ENCODE results near the gene KDM1A. TPM values are rescaled to one million over a fixed set of nuclear protein-coding genes. Genes with fewer than 3 reads are reported as not detected.

The KDM1A gene
- total and polyA plus RNA-seq, 4 donors = 7.4 to 46.7 (median 21.5) TPM

DNA sequence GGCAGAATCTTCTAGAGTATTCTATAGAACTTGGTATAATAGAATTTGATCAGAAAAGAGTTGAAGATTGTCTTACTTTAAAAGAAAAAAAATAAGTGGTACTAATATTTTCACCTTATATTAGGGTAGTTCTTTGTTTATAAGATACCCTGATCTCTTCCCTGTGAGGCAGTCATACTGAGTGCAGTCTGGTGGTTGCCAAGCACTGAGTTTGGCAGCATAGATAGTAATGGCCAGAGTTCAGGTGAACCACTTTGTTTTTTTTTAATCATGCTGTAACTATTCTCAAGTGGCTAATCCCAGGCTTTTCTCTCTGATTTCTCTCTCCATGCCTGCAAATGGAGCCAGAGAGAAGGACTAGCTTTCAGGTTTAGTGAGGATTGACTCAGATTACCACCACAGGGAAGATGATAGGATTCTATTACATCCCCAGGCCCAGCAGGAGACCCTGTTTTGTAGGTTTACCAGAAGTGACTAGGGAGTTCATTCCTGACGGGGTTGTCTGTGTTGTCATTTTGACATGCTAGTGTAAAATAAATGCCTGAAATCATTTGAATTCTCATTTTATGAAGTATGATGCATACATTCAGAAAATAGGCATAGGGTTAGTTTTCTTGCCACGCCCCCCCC lies 16.7 kb downstream of the KDM1A start:
- Histone ChIP-seq H3K27ac (ENCODE audit: low read depth in 1 of 2, low read length in 2 of 2) (no peak overlapping the region), H3K27me3 (ENCODE audit: control insufficient read depth in 4 of 4, insufficient read depth in 4 of 4, low read length in 3 of 4) (no peaks in the 10 kb centered on the region), H3K36me3 (ENCODE audit: control insufficient read depth in 4 of 4, insufficient read depth in 3 of 4, low read depth in 1 of 4, low read length in 3 of 4) (no peaks in the 10 kb centered on the region), H3K9ac (ENCODE audit: low read depth in 1 of 2, low read length in 2 of 2) (no peak overlapping the region), H3K4me1 (ENCODE audit: control insufficient read depth in 4 of 4, insufficient read depth in 4 of 4, low read length in 3 of 4) (peaks cover 0 to 2% (median 0%) of the 10 kb centered on the region in 4 donors), H3K9me3 (ENCODE audit: control insufficient read depth in 4 of 4, low read length in 3 of 4) (no peaks in the 10 kb centered on the region), H3K4me3 (ENCODE audit: low read depth in 1 of 3, low read length in 3 of 3) (no peak overlapping the region)
- TF ChIP-seq SP1 (IDR thresholded peaks at IDR 0.05) (no peak), JUND (IDR thresholded peaks at IDR 0.05) (no peak), HNF4G (IDR thresholded peaks at IDR 0.05) (no peak), EGR1 (IDR thresholded peaks at IDR 0.05; ENCODE audit: low read depth in 2 of 2) (no peak), RXRA (IDR thresholded peaks at IDR 0.05) (no peak), MAX (IDR thresholded peaks at IDR 0.05) (no peak), YY1 (IDR thresholded peaks at IDR 0.05) (no peak), GABPA (IDR thresholded peaks at IDR 0.05 in 1 of 2, conservative IDR thresholded peaks at IDR 0.05 in 1 of 2) (no peak), RAD21 (IDR thresholded peaks at IDR 0.05) (no peak), FOXA2 (IDR thresholded peaks at IDR 0.05) (no peak), TAF1 (conservative IDR thresholded peaks at IDR 0.05) (no peak), HNF4A (conservative IDR thresholded peaks at IDR 0.05) (no peak)
- TF ChIP-seq, protein P1, sequence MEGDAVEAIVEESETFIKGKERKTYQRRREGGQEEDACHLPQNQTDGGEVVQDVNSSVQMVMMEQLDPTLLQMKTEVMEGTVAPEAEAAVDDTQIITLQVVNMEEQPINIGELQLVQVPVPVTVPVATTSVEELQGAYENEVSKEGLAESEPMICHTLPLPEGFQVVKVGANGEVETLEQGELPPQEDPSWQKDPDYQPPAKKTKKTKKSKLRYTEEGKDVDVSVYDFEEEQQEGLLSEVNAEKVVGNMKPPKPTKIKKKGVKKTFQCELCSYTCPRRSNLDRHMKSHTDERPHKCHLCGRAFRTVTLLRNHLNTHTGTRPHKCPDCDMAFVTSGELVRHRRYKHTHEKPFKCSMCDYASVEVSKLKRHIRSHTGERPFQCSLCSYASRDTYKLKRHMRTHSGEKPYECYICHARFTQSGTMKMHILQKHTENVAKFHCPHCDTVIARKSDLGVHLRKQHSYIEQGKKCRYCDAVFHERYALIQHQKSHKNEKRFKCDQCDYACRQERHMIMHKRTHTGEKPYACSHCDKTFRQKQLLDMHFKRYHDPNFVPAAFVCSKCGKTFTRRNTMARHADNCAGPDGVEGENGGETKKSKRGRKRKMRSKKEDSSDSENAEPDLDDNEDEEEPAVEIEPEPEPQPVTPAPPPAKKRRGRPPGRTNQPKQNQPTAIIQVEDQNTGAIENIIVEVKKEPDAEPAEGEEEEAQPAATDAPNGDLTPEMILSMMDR (IDR thresholded peaks at IDR 0.05; ENCODE audit: low read depth, low read length, missing input control) = no peak
- TF ChIP-seq, protein P2, sequence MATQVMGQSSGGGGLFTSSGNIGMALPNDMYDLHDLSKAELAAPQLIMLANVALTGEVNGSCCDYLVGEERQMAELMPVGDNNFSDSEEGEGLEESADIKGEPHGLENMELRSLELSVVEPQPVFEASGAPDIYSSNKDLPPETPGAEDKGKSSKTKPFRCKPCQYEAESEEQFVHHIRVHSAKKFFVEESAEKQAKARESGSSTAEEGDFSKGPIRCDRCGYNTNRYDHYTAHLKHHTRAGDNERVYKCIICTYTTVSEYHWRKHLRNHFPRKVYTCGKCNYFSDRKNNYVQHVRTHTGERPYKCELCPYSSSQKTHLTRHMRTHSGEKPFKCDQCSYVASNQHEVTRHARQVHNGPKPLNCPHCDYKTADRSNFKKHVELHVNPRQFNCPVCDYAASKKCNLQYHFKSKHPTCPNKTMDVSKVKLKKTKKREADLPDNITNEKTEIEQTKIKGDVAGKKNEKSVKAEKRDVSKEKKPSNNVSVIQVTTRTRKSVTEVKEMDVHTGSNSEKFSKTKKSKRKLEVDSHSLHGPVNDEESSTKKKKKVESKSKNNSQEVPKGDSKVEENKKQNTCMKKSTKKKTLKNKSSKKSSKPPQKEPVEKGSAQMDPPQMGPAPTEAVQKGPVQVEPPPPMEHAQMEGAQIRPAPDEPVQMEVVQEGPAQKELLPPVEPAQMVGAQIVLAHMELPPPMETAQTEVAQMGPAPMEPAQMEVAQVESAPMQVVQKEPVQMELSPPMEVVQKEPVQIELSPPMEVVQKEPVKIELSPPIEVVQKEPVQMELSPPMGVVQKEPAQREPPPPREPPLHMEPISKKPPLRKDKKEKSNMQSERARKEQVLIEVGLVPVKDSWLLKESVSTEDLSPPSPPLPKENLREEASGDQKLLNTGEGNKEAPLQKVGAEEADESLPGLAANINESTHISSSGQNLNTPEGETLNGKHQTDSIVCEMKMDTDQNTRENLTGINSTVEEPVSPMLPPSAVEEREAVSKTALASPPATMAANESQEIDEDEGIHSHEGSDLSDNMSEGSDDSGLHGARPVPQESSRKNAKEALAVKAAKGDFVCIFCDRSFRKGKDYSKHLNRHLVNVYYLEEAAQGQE (IDR thresholded peaks at IDR 0.05) = no peak
- TF ChIP-seq, protein P3, sequence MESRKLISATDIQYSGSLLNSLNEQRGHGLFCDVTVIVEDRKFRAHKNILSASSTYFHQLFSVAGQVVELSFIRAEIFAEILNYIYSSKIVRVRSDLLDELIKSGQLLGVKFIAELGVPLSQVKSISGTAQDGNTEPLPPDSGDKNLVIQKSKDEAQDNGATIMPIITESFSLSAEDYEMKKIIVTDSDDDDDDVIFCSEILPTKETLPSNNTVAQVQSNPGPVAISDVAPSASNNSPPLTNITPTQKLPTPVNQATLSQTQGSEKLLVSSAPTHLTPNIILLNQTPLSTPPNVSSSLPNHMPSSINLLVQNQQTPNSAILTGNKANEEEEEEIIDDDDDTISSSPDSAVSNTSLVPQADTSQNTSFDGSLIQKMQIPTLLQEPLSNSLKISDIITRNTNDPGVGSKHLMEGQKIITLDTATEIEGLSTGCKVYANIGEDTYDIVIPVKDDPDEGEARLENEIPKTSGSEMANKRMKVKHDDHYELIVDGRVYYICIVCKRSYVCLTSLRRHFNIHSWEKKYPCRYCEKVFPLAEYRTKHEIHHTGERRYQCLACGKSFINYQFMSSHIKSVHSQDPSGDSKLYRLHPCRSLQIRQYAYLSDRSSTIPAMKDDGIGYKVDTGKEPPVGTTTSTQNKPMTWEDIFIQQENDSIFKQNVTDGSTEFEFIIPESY (IDR thresholded peaks at IDR 0.05) = no peak
- TF ChIP-seq, protein P4, sequence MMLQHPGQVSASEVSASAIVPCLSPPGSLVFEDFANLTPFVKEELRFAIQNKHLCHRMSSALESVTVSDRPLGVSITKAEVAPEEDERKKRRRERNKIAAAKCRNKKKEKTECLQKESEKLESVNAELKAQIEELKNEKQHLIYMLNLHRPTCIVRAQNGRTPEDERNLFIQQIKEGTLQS (IDR thresholded peaks at IDR 0.05) = no peak
- 92% methylated on average over 2 of the region's 2 CpGs for WGBS
- no peak for DNase-seq (ENCODE audit: low spot score)
